Activated T-cell treated with anti-CD3 and anti-CD28 coated beads, Interleukin-2, amount 50 U/mL, for 24 hours (primary cell): ENCODE results near the gene MAGEB3.
"Not testable (repeated sequence)": the region's sequence is repeated elsewhere in the genome, so short reads cannot be mapped to it uniquely, and the experiment has no call there.

ENCODE experiments used
- DNase-seq: peaks from one replicate; pipeline ENCODE4 v3.0.0-alpha.2; 2020
- H3K27ac Mint-ChIP-seq: 2 replicates; pipeline ENCODE4 v1.8.0; 2020; ENCODE audit warnings: mild to moderate bottlenecking, mixed read lengths
- H3K27me3 Mint-ChIP-seq: 2 replicates; pipeline ENCODE4 v1.8.0; 2020; ENCODE audit warnings: mixed read lengths
- H3K36me3 Mint-ChIP-seq: 2 replicates; pipeline ENCODE4 v1.8.0; 2020; ENCODE audit warnings: low read depth, mixed read lengths
- H3K4me1 Mint-ChIP-seq: 2 replicates; pipeline ENCODE4 v1.8.0; 2020; ENCODE audit warnings: low read depth, mixed read lengths
- H3K4me3 Mint-ChIP-seq: 2 replicates; pipeline ENCODE4 v1.8.0; 2020; ENCODE audit warnings: mild to moderate bottlenecking, moderate library complexity, mixed read lengths
- H3K9me3 Mint-ChIP-seq: 2 replicates; pipeline ENCODE4 v1.8.0; 2020; ENCODE audit warnings: mixed read lengths

The MAGEB3 gene

GRCh38 chrX:30230395-30230794 lies at the start of gene MAGEB3:
MAGEB3 (plus strand) TSS chrX:30230657; CDS start chrX:30235925, 5,268 bp downstream.
- H3K27me3 Mint-ChIP-seq: no peaks in the 10 kb centered on the region
- no peak within 1 kb of the TSS for H3K27ac Mint-ChIP-seq
- H3K4me1 Mint-ChIP-seq: no peaks in the 10 kb centered on the region
- H3K4me3 Mint-ChIP-seq: no peak within 1 kb of the TSS
- H3K9me3 Mint-ChIP-seq: no peaks in the 10 kb centered on the region
- DNase-seq: no peak
- no peaks in the 10 kb centered on the region for H3K36me3 Mint-ChIP-seq

GRCh38 chrX:30181353-30181752 lies 49.1 kb upstream of the MAGEB3 start:
- Mint-ChIP-seq H3K4me3 (no peak overlapping the region), H3K27me3 (peaks cover 38% of the 10 kb centered on the region), H3K27ac (no peak overlapping the region), H3K9me3 (no peaks in the 10 kb centered on the region), H3K4me1 (no peaks in the 10 kb centered on the region), H3K36me3 (no peaks in the 10 kb centered on the region)
- no peak for DNase-seq

GRCh38 chrX:30183554-30183953 lies 46.9 kb upstream of the MAGEB3 start:
- Mint-ChIP-seq H3K36me3 (no peaks in the 10 kb centered on the region), H3K4me1 (no peaks in the 10 kb centered on the region), H3K9me3 (no peaks in the 10 kb centered on the region), H3K27me3 (peaks cover 37% of the 10 kb centered on the region), H3K4me3 (no peak overlapping the region), H3K27ac (no peak overlapping the region)
- no peak for DNase-seq

GRCh38 chrX:30190426-30190825 lies 40.0 kb upstream of the MAGEB3 start:
- DNase-seq: no peak
- Mint-ChIP-seq H3K27ac (no peak overlapping the region), H3K4me1 (no peaks in the 10 kb centered on the region), H3K36me3 (no peaks in the 10 kb centered on the region), H3K4me3 (no peak overlapping the region), H3K27me3 (peaks cover 46% of the 10 kb centered on the region), H3K9me3 (no peaks in the 10 kb centered on the region)

GRCh38 chrX:30193910-30194309 lies 36.5 kb upstream of the MAGEB3 start:
- not testable (repeated sequence) for H3K27ac Mint-ChIP-seq, H3K9me3 Mint-ChIP-seq, H3K36me3 Mint-ChIP-seq, H3K4me1 Mint-ChIP-seq, H3K4me3 Mint-ChIP-seq, DNase-seq
- peaks cover 47% of the 10 kb centered on the region for H3K27me3 Mint-ChIP-seq

GRCh38 chrX:30196322-30196721 lies 34.1 kb upstream of the MAGEB3 start:
- Mint-ChIP-seq H3K36me3 (no peaks in the 10 kb centered on the region), H3K9me3 (no peaks in the 10 kb centered on the region), H3K4me1 (no peaks in the 10 kb centered on the region), H3K4me3 (no peak overlapping the region), H3K27ac (no peak overlapping the region), H3K27me3 (peaks cover 35% of the 10 kb centered on the region)
- DNase-seq: no peak

GRCh38 chrX:30212172-30212571 lies 18.3 kb upstream of the MAGEB3 start:
- Mint-ChIP-seq H3K9me3 (no peaks in the 10 kb centered on the region), H3K4me1 (no peaks in the 10 kb centered on the region), H3K36me3 (no peaks in the 10 kb centered on the region), H3K4me3 (no peak overlapping the region), H3K27ac (no peak overlapping the region), H3K27me3 (peaks cover 15% of the 10 kb centered on the region)
- no peak for DNase-seq

- Mint-ChIP-seq H3K4me1 (no peaks in the 10 kb centered on the region), H3K27ac (no peak within 1 kb of the TSS), H3K9me3 (no peaks in the 10 kb centered on the region), H3K36me3 (no peaks in the 10 kb centered on the region), H3K4me3 (no peak within 1 kb of the TSS), H3K27me3 (peaks cover 8% of the 10 kb centered on the region)
- no peak for DNase-seq
These were observed 15.1 kb upstream of the MAGEB3 start, which contains the start of gene MAGEB2 for GRCh38 chrX:30215357-30215843. MAGEB2 (plus strand) TSS chrX:30215563; CDS start chrX:30218581, 3,018 bp downstream.

GRCh38 chrX:30217465-30217864 lies 13.0 kb upstream of the MAGEB3 start:
- no peaks in the 10 kb centered on the region for H3K9me3 Mint-ChIP-seq
- no peak overlapping the region for H3K27ac Mint-ChIP-seq
- H3K36me3 Mint-ChIP-seq: no peaks in the 10 kb centered on the region
- H3K27me3 Mint-ChIP-seq: peaks cover 6% of the 10 kb centered on the region
- no peak for DNase-seq
- no peak overlapping the region for H3K4me3 Mint-ChIP-seq
- no peaks in the 10 kb centered on the region for H3K4me1 Mint-ChIP-seq

GRCh38 chrX:30219372-30219771 lies 11.1 kb upstream of the MAGEB3 start:
- Mint-ChIP-seq H3K27ac (no peak overlapping the region), H3K9me3 (no peaks in the 10 kb centered on the region)

GRCh38 chrX:30220661-30221060 lies 9.8 kb upstream of the MAGEB3 start:
- H3K4me3 Mint-ChIP-seq: no peak overlapping the region
- H3K27me3 Mint-ChIP-seq: peaks cover 3% of the 10 kb centered on the region
- H3K9me3 Mint-ChIP-seq: no peaks in the 10 kb centered on the region
- no peaks in the 10 kb centered on the region for H3K36me3 Mint-ChIP-seq
- no peaks in the 10 kb centered on the region for H3K4me1 Mint-ChIP-seq
- no peak overlapping the region for H3K27ac Mint-ChIP-seq
- DNase-seq: no peak

More at GRCh38 chrX:30219372-30219771, 11.1 kb upstream of the MAGEB3 start:
- H3K4me1 Mint-ChIP-seq: no peaks in the 10 kb centered on the region
- no peak overlapping the region for H3K4me3 Mint-ChIP-seq
- no peaks in the 10 kb centered on the region for H3K36me3 Mint-ChIP-seq
- peaks cover 3% of the 10 kb centered on the region for H3K27me3 Mint-ChIP-seq
- DNase-seq: no peak

- no peak for DNase-seq
- Mint-ChIP-seq H3K4me3 (no peak overlapping the region), H3K36me3 (no peaks in the 10 kb centered on the region), H3K27ac (no peak overlapping the region), H3K4me1 (no peaks in the 10 kb centered on the region), H3K27me3 (no peaks in the 10 kb centered on the region), H3K9me3 (no peaks in the 10 kb centered on the region)
These were observed 5.9 kb upstream of the MAGEB3 start for GRCh38 chrX:30224536-30224935.

- Mint-ChIP-seq H3K27ac (no peak overlapping the region), H3K4me3 (no peak overlapping the region), H3K4me1 (no peaks in the 10 kb centered on the region), H3K36me3 (no peaks in the 10 kb centered on the region), H3K9me3 (no peaks in the 10 kb centered on the region), H3K27me3 (no peaks in the 10 kb centered on the region)
- DNase-seq: no peak
These were observed 1.9 kb upstream of the MAGEB3 start for GRCh38 chrX:30228526-30228925.

- no peak within 1 kb of the TSS for H3K27ac Mint-ChIP-seq
- no peak within 1 kb of the TSS for H3K4me3 Mint-ChIP-seq
- peaks cover 26% of the 10 kb centered on the region for H3K27me3 Mint-ChIP-seq
- no peaks in the 10 kb centered on the region for H3K9me3 Mint-ChIP-seq
- H3K4me1 Mint-ChIP-seq: no peaks in the 10 kb centered on the region
- no peak for DNase-seq
- no peaks in the 10 kb centered on the region for H3K36me3 Mint-ChIP-seq
These were observed 11.4 kb downstream of the MAGEB3 start, which contains the start of gene MAGEB4 for GRCh38 chrX:30241724-30242415. MAGEB4 (plus strand) TSS chrX:30242000; CDS start chrX:30242136, 136 bp downstream.

GRCh38 chrX:30246769-30247489 lies 16.5 kb downstream of the MAGEB3 start, which contains the start of gene MAGEB1:
MAGEB1 (plus strand) TSS chrX:30247146; CDS start chrX:30250494, 3,348 bp downstream.
- Mint-ChIP-seq H3K27me3 (peaks cover 13% of the 10 kb centered on the region), H3K4me1 (no peaks in the 10 kb centered on the region), H3K27ac (no peak within 1 kb of the TSS), H3K9me3 (no peaks in the 10 kb centered on the region), H3K4me3 (no peak within 1 kb of the TSS), H3K36me3 (no peaks in the 10 kb centered on the region)
- DNase-seq: no peak
